Measurements from ENCODE around the gene CCR8.
A peak's percentile ranks its signal among the peaks of the same experiment; 100 is the strongest.
"Not testable (repeated sequence)": the region's sequence is repeated elsewhere in the genome, so short reads cannot be mapped to it uniquely, and the experiment has no call there.

The CCR8 gene

GRCh38 chr3:39317571-39318169 is 11.8 kb upstream of the CCR8 start:
- no peak for DNase-seq

- DNase-seq, result no peak
These were observed 11.2 kb upstream of the CCR8 start for GRCh38 chr3:39318301-39318700.

- no peak for DNase-seq
These were observed 10.3 kb upstream of the CCR8 start for GRCh38 chr3:39319249-39319648.

- peak; percentile 62 for DNase-seq
These were observed 7.9 kb upstream of the CCR8 start for GRCh38 chr3:39321574-39321983.

GRCh38 chr3:39322209-39322715 is 7.2 kb upstream of the CCR8 start:
- DNase-seq, result not testable (repeated sequence)

- no peak for DNase-seq
These were observed 6.6 kb upstream of the CCR8 start for GRCh38 chr3:39322936-39323335.

GRCh38 chr3:39323494-39323893 is 6.0 kb upstream of the CCR8 start:
- DNase-seq, result no peak

GRCh38 chr3:39325236-39325635 is 4.3 kb upstream of the CCR8 start:
- DNase-seq, result peak; percentile 77

- DNase-seq, result peak; percentile 38
These were observed 2.3 kb upstream of the CCR8 start for GRCh38 chr3:39327053-39327745.

- DNase-seq, result peak; percentile 72
These were observed 1.7 kb upstream of the CCR8 start for GRCh38 chr3:39327746-39328349.

- DNase-seq, result no peak
These were observed 1.3 kb downstream of the CCR8 start for GRCh38 chr3:39330824-39331223.

GRCh38 chr3:39332525-39332924 is 3.0 kb downstream of the CCR8 start:
- no peak for DNase-seq

- no peak for DNase-seq
These were observed 4.1 kb downstream of the CCR8 start for GRCh38 chr3:39333607-39334006.

- no peak for DNase-seq
These were observed 4.7 kb downstream of the CCR8 start for GRCh38 chr3:39334205-39334604.

- no peak for DNase-seq
These were observed 8.7 kb downstream of the CCR8 start for GRCh38 chr3:39338201-39338600.

- no peak for DNase-seq
These were observed 9.6 kb downstream of the CCR8 start for GRCh38 chr3:39339086-39339485.

GRCh38 chr3:39343076-39343717 is 13.7 kb downstream of the CCR8 start:
- DNase-seq, result no peak

GRCh38 chr3:39343760-39344159 is 14.3 kb downstream of the CCR8 start:
- peak; percentile 42 for DNase-seq

- DNase-seq, result no peak
These were observed 15.3 kb downstream of the CCR8 start for GRCh38 chr3:39344746-39345344.

GRCh38 chr3:39346785-39347585 is 17.5 kb downstream of the CCR8 start:
- DNase-seq, result peak; percentile 73

- no peak for DNase-seq
These were observed 18.0 kb downstream of the CCR8 start for GRCh38 chr3:39347586-39347876.

GRCh38 chr3:39349080-39349479 is 19.6 kb downstream of the CCR8 start:
- no peak for DNase-seq

- DNase-seq, result no peak
These were observed 21.2 kb downstream of the CCR8 start for GRCh38 chr3:39350714-39351113.
